IMR-90 (cell line): ENCODE measurements around the gene TNS1. TPM values are rescaled to one million over a fixed set of nuclear protein-coding genes. Genes with fewer than 3 reads are reported as not detected.
"Not testable (repeated sequence)": the region's sequence is repeated elsewhere in the genome, so short reads cannot be mapped to it uniquely, and the experiment has no call there.

ENCODE experiments used
- ATAC-seq: fragments of 200-7000 bp; cut with Tn5 transposase; 2 replicates; pipeline ENCODE4 v1.9.1; 2020; ENCODE audit warnings: low read depth, mild to moderate bottlenecking, moderate library complexity
- BruUV-seq: library from RNA; stranded (reverse); fragments of 400-500 nt; replicated peaks from 2 replicates; lab custom pipeline; 2021; lab: Mats Ljungman, UMichigan
- CTCF ChIA-PET: fragments of 300-600 bp; formaldehyde crosslinking; extraction: SDS; loops from one replicate; lab custom pipeline; 2021; ENCODE audit warnings: antibody characterized with exemption; lab: Yijun Ruan, JAX
- POLR2A ChIA-PET: fragments of 300-600 bp; sonication (Branson Sonifier 250); formaldehyde crosslinking; loops from one replicate; lab custom pipeline; 2022; ENCODE audit warnings: antibody characterized with exemption; ENCODE audit not compliant: unreplicated experiment; lab: Charles Lee
- DNase-seq: peaks from one replicate; pipeline ENCODE4 v3.0.0; 2013
- H2AFZ ChIP-seq: replicated peaks from 2 replicates; pipeline ENCODE3; 2013; ENCODE audit warnings: low read length, mild to moderate bottlenecking; ENCODE audit not compliant: poor library complexity
- H2AK5ac ChIP-seq: 2 replicates; pipeline ENCODE4 v1.6.1; 2013; ENCODE audit warnings: low read depth, low read length, inconsistent platforms
- H2AK9ac ChIP-seq: replicated peaks from 2 replicates; pipeline ENCODE3; 2013; ENCODE audit warnings: mild to moderate bottlenecking, low read depth, low read length, moderate library complexity; ENCODE audit not compliant: poor library complexity
- H2BK120ac ChIP-seq: 2 replicates; pipeline ENCODE4 v1.6.1; 2013; ENCODE audit warnings: low read depth, low read length, inconsistent platforms
- H2BK15ac ChIP-seq: 3 replicates; pipeline ENCODE4 v1.6.1; 2013; ENCODE audit warnings: low read depth, low read length, inconsistent platforms
- H2BK20ac ChIP-seq: 2 replicates; pipeline ENCODE4 v1.6.1; 2013; ENCODE audit warnings: low read depth, mild to moderate bottlenecking, inconsistent platforms, low read length, moderate library complexity
- H2BK5ac ChIP-seq: 2 replicates; pipeline ENCODE4 v1.6.1; 2013; ENCODE audit warnings: mild to moderate bottlenecking, low read depth, low read length, inconsistent platforms; ENCODE audit not compliant: poor library complexity, severe bottlenecking
- H3K14ac ChIP-seq: replicated peaks from 2 replicates; pipeline ENCODE4 v1.6.1; 2013; ENCODE audit warnings: low read depth, low read length, inconsistent platforms
- H3K18ac ChIP-seq: 2 replicates; pipeline ENCODE4 v1.6.1; 2013; ENCODE audit warnings: low read depth, low read length, control low read depth
- H3K23ac ChIP-seq: 2 replicates; pipeline ENCODE4 v1.6.1; 2013; ENCODE audit warnings: low read depth, low read length, inconsistent platforms
- H3K27ac ChIP-seq: 2 replicates; pipeline ENCODE4 v1.5.1; 2013; ENCODE audit warnings: mild to moderate bottlenecking, control low read depth, low read length; ENCODE audit not compliant: insufficient read depth
- H3K27me3 ChIP-seq: 2 replicates; pipeline ENCODE4 v1.6.1; 2013; ENCODE audit warnings: low read length; ENCODE audit not compliant: control insufficient read depth, insufficient read depth
- H3K36me3 ChIP-seq: 2 replicates; pipeline ENCODE4 v1.6.1; 2013; ENCODE audit warnings: low read length, mixed read lengths; ENCODE audit not compliant: control insufficient read depth, insufficient read depth
- H3K4ac ChIP-seq: 2 replicates; pipeline ENCODE4 v1.6.1; 2013; ENCODE audit warnings: low read depth, low read length, inconsistent platforms
- H3K4me1 ChIP-seq: 2 replicates; pipeline ENCODE4 v1.6.1; 2013; ENCODE audit warnings: low read length, mixed read lengths; ENCODE audit not compliant: control insufficient read depth, insufficient read depth
- H3K4me2 ChIP-seq: 2 replicates; pipeline ENCODE4 v1.6.1; 2013; ENCODE audit warnings: low read depth, mild to moderate bottlenecking, control low read depth, low read length, moderate library complexity
- H3K4me3 ChIP-seq: 2 replicates; pipeline ENCODE4 v1.5.1; 2013; ENCODE audit warnings: low read depth, mild to moderate bottlenecking, control low read depth, low read length, moderate library complexity; ENCODE audit not compliant: insufficient read depth
- H3K56ac ChIP-seq: 2 replicates; pipeline ENCODE4 v1.6.1; 2013; ENCODE audit warnings: low read length, inconsistent platforms; ENCODE audit not compliant: insufficient read depth; ENCODE audit errors: extremely low read depth
- H3K79me1 ChIP-seq, 2 experiments: 2 replicates each; pipeline ENCODE4 v1.6.1; 2013; ENCODE audit warnings: low read length in 2 of 2, inconsistent platforms in 1 of 2, low read depth in 1 of 2
- H3K9ac ChIP-seq: 2 replicates; pipeline ENCODE4 v1.6.1; 2013; ENCODE audit warnings: low read depth, low read length, control low read depth
- H3K9me1 ChIP-seq: 2 replicates; pipeline ENCODE4 v1.6.1; 2013; ENCODE audit warnings: low read length, inconsistent platforms; ENCODE audit not compliant: insufficient read depth
- H3K9me3 ChIP-seq: 2 replicates; pipeline ENCODE4 v1.6.1; 2013; ENCODE audit warnings: low read length; ENCODE audit not compliant: control insufficient read depth, insufficient read depth
- H4K20me1 ChIP-seq: 2 replicates; pipeline ENCODE4 v1.6.1; 2013; ENCODE audit warnings: low read length, inconsistent platforms; ENCODE audit not compliant: insufficient read depth
- H4K5ac ChIP-seq: 2 replicates; pipeline ENCODE4 v1.6.1; 2013; ENCODE audit warnings: mild to moderate bottlenecking, low read depth, low read length, control low read depth
- H4K8ac ChIP-seq, 2 experiments: 2 replicates each; pipeline ENCODE4 v1.6.1; 2013; ENCODE audit warnings: low read depth in 2 of 2, low read length in 2 of 2, control low read depth in 1 of 2, inconsistent platforms in 1 of 2
- H4K91ac ChIP-seq: 2 replicates; pipeline ENCODE4 v1.6.1; 2013; ENCODE audit warnings: low read depth, low read length, inconsistent platforms; ENCODE audit not compliant: insufficient read depth
- WGBS, 2 experiments: methylation state at CpG; one replicate each; pipeline versions ENCODE4 v1.1.5 to v1.1.7; 2013; ENCODE audit warnings: missing lambda C conversion rate in 2 of 2; ENCODE audit not compliant: insufficient read length in 1 of 2; ENCODE audit errors: extremely low coverage in 2 of 2; 5-methylcytosine and 5-hydroxymethylcytosine counted together
- dilution Hi-C: fragments of 300-500 bp; cut with HindIII; formaldehyde crosslinking; loops from one replicate; pipeline ENCODE4 v1.14.3; 2018; ENCODE audit warnings: low sequenced_read_pairs; ENCODE audit not compliant: unreplicated experiment
- in situ Hi-C: fragments of 300-500 bp; cut with MboI; formaldehyde crosslinking; loops from 3 replicates; pipeline ENCODE4 v1.14.3; 2019; ENCODE audit warnings: low sequenced_read_pairs, inconsistent platforms, mixed read lengths
- intact Hi-C: fragments of 100-400 bp; cut with micrococcal nuclease; formaldehyde crosslinking; loops from 2 replicates; pipeline ENCODE4 v1.10.0; 2022
- polyA plus RNA-seq, 3 experiments: library from polyadenylated mRNA; depleted of rRNA; stranded (reverse); fragments of >200 nt; gene quantifications; 2 replicates each; pipeline ENCODE4 v1.2.3, GENCODE V29; 2012; ENCODE audit warnings: low replicate concordance in 1 of 3
- total RNA-seq: library from RNA; depleted of rRNA; stranded (reverse); fragments of >200 nt; gene quantifications from 2 replicates; pipeline ENCODE4 v1.2.3, GENCODE V29; 2012

TNS1 gene
- total and polyA plus RNA-seq, 2 of the 4 experiments (the other 2 are of a cell fraction) = 41.1 to 45.2 TPM

GRCh38 chr2:217786560-217786959 is 216.2 kb downstream of the TNS1 start:
- H3K4me1 ChIP-seq, H3K9ac ChIP-seq, H4K20me1 ChIP-seq, H3K23ac ChIP-seq, ATAC-seq, H2BK5ac ChIP-seq, H2BK20ac ChIP-seq, BruUV-seq, H3K27me3 ChIP-seq, H3K36me3 ChIP-seq, DNase-seq, H3K18ac ChIP-seq, H3K56ac ChIP-seq, H3K27ac ChIP-seq, H3K14ac ChIP-seq, H4K8ac ChIP-seq, H2BK15ac ChIP-seq, H3K4me3 ChIP-seq, H2AK5ac ChIP-seq, H2AFZ ChIP-seq, H3K9me1 ChIP-seq, POLR2A ChIA-PET, H3K79me1 ChIP-seq, H4K5ac ChIP-seq, H4K91ac ChIP-seq, H3K9me3 ChIP-seq, H2AK9ac ChIP-seq, dilution Hi-C loops, H2BK120ac ChIP-seq, H3K4me2 ChIP-seq, H3K4ac ChIP-seq: not testable (repeated sequence)
- no CpG with 5 or more reads among the region's 5 CpGs for WGBS, 2 experiments
- in situ Hi-C loops (loop anchor here (5.0 kb wide), 1 partner anchor 281 kb away; the partner anchor contains the start of gene RUFY4), intact Hi-C loops (loop anchor here (5.0 kb wide), 1 partner anchor 81 kb away; no protein-coding TSS in a partner anchor)
- CTCF ChIA-PET = interaction anchor here (0.9 to 2.8 kb wide), 7 partner anchors 11 to 1123 kb away, joined by 3 to 16 read pairs (median 5); partner anchors contain the start of gene RUFY4
